Stomach (tissue), 9 donors: ENCODE results near the gene ANKRD53. TPM values are rescaled to one million over a fixed set of nuclear protein-coding genes. Genes with fewer than 3 reads are reported as not detected.

Experiments used
- DNase-seq, 2 donors: peaks; one replicate each; pipeline versions ENCODE4 v3.0.0 to v3.0.0-alpha.2; 2013 to 2019
- H3K27ac ChIP-seq, 5 donors: fragments of 200-600 bp in 4 of 5; sonication (generic) in 4 of 5; one replicate each; pipeline ENCODE4 v1.5.1; 2013 to 2019; ENCODE audit warnings: mild to moderate bottlenecking in 1 of 5, moderate library complexity in 1 of 5
- H3K27me3 ChIP-seq, 3 donors: fragments of 200-600 bp; sonication (generic); one replicate each; pipeline ENCODE4 v1.5.1; 2017 to 2019; ENCODE audit warnings: mixed run types in 1 of 3
- H3K36me3 ChIP-seq, 4 donors: fragments of 200-600 bp; sonication (generic); 1 replicate in 3 of 4; 2 replicates in 1 of 4; pipeline ENCODE4 v1.5.1; 2016 to 2019
- H3K4me1 ChIP-seq, 4 donors: fragments of 200-600 bp; sonication (generic); one replicate each; pipeline ENCODE4 v1.5.1; 2016 to 2019
- H3K4me3 ChIP-seq, 4 donors: fragments of 200-600 bp; sonication (generic) in 3 of 4; one replicate each; pipeline ENCODE4 v1.5.1; 2016 to 2019; ENCODE audit warnings: mild to moderate bottlenecking in 1 of 4
- H3K9me3 ChIP-seq, 4 donors: fragments of 200-600 bp; sonication (generic); one replicate each; pipeline ENCODE4 v1.5.1; 2016 to 2019
- CTCF ChIP-seq, 7 experiments: fragments of 450-650 bp in 4 of 7; fragments of 200-600 bp in 3 of 7; sonication (generic) in 3 of 7; IDR thresholded peaks; one replicate each; pipeline ENCODE4 v1.5.1; 2016 to 2019; ENCODE audit warnings: antibody characterized with exemption in 7 of 7, control low read depth in 2 of 7, mild to moderate bottlenecking in 1 of 7
- EP300 ChIP-seq: sonication (generic); formaldehyde crosslinking; IDR thresholded peaks from one replicate; pipeline ENCODE4 v1.6.1; 2017; ENCODE audit warnings: antibody characterized with exemption
- POLR2A ChIP-seq, 4 donors: fragments of 450-650 bp; IDR thresholded peaks; one replicate each; pipeline ENCODE4 v1.6.1; 2016; ENCODE audit warnings: antibody characterized with exemption in 4 of 4, control low read depth in 2 of 4, mild to moderate bottlenecking in 1 of 4, moderate library complexity in 1 of 4
- POLR2AphosphoS5 ChIP-seq, 3 donors: sonication (generic); formaldehyde crosslinking; IDR thresholded peaks; one replicate each; pipeline ENCODE4 v1.6.1; 2016; ENCODE audit warnings: antibody characterized with exemption in 3 of 3
- WGBS, 5 donors: extraction: QIAGEN DNeasy Blood & Tissue Kit in 3 of 5; methylation state at CpG; one replicate each; pipeline versions ENCODE4 v1.1.5 to v1.1.7; 2013 to 2018; 5-methylcytosine and 5-hydroxymethylcytosine counted together
- intact Hi-C: fragments of 100-400 bp; cut with DNase I; formaldehyde crosslinking; loops from one replicate; pipeline ENCODE4 v1.15.1; 2023; ENCODE audit warnings: low total_unique reads
- polyA plus RNA-seq, 3 donors: library from polyadenylated mRNA; stranded (reverse); fragments of 200-250 nt; gene quantifications; one replicate each; pipeline ENCODE4 v1.2.3, GENCODE V29; 2013
- total RNA-seq, 5 donors: library from RNA; depleted of rRNA; stranded (reverse); fragments of >200 nt; gene quantifications; one replicate each; pipeline versions ENCODE4 v1.1.0 to v1.2.3, GENCODE V29; 2014 to 2016
- donor health status: healthy with polysubstance abuse.
- donor health status: Bipolar disorder and iron deficiency.
- donor health status: healthy.

ANKRD53 gene
- total and polyA plus RNA-seq, 8 donors = 0.45 to 2.3 (median 1.1) TPM; not detected in 4

- WGBS, 5 donors = 85 to 88% (median 87%) methylated on average over 14 to 17 of the region's 17 CpGs
- peak in 1 of 2 donors; percentile 20 for DNase-seq
- intact Hi-C loops = no loop called here
- H3K27me3 ChIP-seq = peaks cover 0 to 96% (median 23%) of the 10 kb centered on the region in 3 donors
- H3K27ac ChIP-seq = no peak overlapping the region
- H3K4me1 ChIP-seq = peaks cover 5 to 8% (median 7%) of the 10 kb centered on the region in 4 donors
- no peaks in the 10 kb centered on the region for H3K36me3 ChIP-seq
- no peak for TF ChIP-seq POLR2A (IDR thresholded peaks at IDR 0.05)
- no peak for TF ChIP-seq EP300
- no peak for TF ChIP-seq POLR2AphosphoS5 (IDR thresholded peaks at IDR 0.05)
- no peak for TF ChIP-seq CTCF (IDR thresholded peaks at IDR 0.05)
- no peak overlapping the region for H3K4me3 ChIP-seq
- H3K9me3 ChIP-seq = no peaks in the 10 kb centered on the region
Observed at GRCh38 chr2:70959851-70960832, 18.3 kb upstream of the ANKRD53 start.

- TF ChIP-seq POLR2AphosphoS5 (IDR thresholded peaks at IDR 0.05) = no peak
- no peak for TF ChIP-seq CTCF (IDR thresholded peaks at IDR 0.05)
- TF ChIP-seq POLR2A (IDR thresholded peaks at IDR 0.05) = no peak
- TF ChIP-seq EP300 = no peak
- H3K9me3 ChIP-seq = no peaks in the 10 kb centered on the region
- H3K27me3 ChIP-seq = peaks cover 0 to 97% (median 23%) of the 10 kb centered on the region in 3 donors
- WGBS, 5 donors = 57 to 72% (median 61%) methylated on average over 11 to 14 of the region's 14 CpGs
- H3K36me3 ChIP-seq = no peaks in the 10 kb centered on the region
- DNase-seq = peak in 1 of 2 donors; percentile 20
- peaks cover 7 to 12% (median 10%) of the 10 kb centered on the region in 4 donors for H3K4me1 ChIP-seq
- H3K27ac ChIP-seq = no peak overlapping the region
- intact Hi-C loops = no loop called here
- H3K4me3 ChIP-seq = no peak overlapping the region
Observed at GRCh38 chr2:70960833-70961647, 17.4 kb upstream of the ANKRD53 start.

DNA sequence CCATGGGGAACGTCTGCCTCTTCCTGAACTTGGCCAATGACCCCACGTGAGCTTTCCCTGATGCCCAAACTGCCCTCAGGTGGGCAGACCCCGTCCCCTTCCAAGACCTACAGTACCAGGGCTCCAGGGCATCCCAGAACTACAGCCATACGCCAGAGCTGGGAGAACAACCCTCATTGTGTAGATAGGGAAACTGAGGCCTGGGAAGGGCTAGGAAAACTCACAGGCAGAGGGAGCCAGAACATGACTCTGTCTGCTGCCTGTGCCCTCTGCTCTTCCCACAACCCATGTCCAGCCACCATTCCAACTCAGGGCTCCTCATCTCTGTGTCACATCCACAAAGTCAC lies 16.8 kb upstream of the ANKRD53 start:
- TF ChIP-seq POLR2AphosphoS5 (IDR thresholded peaks at IDR 0.05) = no peak
- no peak for TF ChIP-seq CTCF (IDR thresholded peaks at IDR 0.05)
- no peak for TF ChIP-seq EP300
- no peak for TF ChIP-seq POLR2A (IDR thresholded peaks at IDR 0.05)
- no peak overlapping the region for H3K27ac ChIP-seq
- no peak for DNase-seq
- WGBS, 5 donors = 74 to 88% (median 81%) methylated on average over 3 to 4 of the region's 4 CpGs
- H3K4me3 ChIP-seq = no peak overlapping the region
- H3K27me3 ChIP-seq = peaks cover 0 to 92% (median 23%) of the 10 kb centered on the region in 3 donors
- intact Hi-C loops = no loop called here
- no peaks in the 10 kb centered on the region for H3K36me3 ChIP-seq
- H3K9me3 ChIP-seq = no peaks in the 10 kb centered on the region
- H3K4me1 ChIP-seq = peaks cover 7 to 12% (median 10%) of the 10 kb centered on the region in 4 donors

- no peak for DNase-seq
- no peaks in the 10 kb centered on the region for H3K9me3 ChIP-seq
- TF ChIP-seq POLR2A (IDR thresholded peaks at IDR 0.05) (no peak), CTCF (IDR thresholded peaks at IDR 0.05) (no peak), POLR2AphosphoS5 (IDR thresholded peaks at IDR 0.05) (no peak), EP300 (no peak)
- no peak overlapping the region for H3K4me3 ChIP-seq
- H3K27me3 ChIP-seq = peaks cover 0 to 87% (median 23%) of the 10 kb centered on the region in 3 donors
- intact Hi-C loops = no loop called here
- H3K27ac ChIP-seq = no peak overlapping the region
- peaks cover 7 to 12% (median 10%) of the 10 kb centered on the region in 4 donors for H3K4me1 ChIP-seq
- 65 to 74% (median 72%) methylated on average over 10 to 12 of the region's 12 CpGs for WGBS, 5 donors
- no peaks in the 10 kb centered on the region for H3K36me3 ChIP-seq
Observed at GRCh38 chr2:70962211-70962884, 16.1 kb upstream of the ANKRD53 start.
